DMS153 treated with DMSO at 0.1 percent for 48 hours (cell line): ENCODE data around the gene HMG20B.
"Not testable (repeated sequence)": the region's sequence is repeated elsewhere in the genome, so short reads cannot be mapped to it uniquely, and the experiment has no call there.

Experiments used
- DNase-seq: peaks from one replicate; lab custom pipeline; 2025; ENCODE audit not compliant: unreplicated experiment; lab: John Stamatoyannopoulos, UW

The HMG20B gene

GRCh38 chr19:3572855-3573161 lies at the start of gene HMG20B:
Gene HMG20B (plus strand): TSS chr19:3572944. CDS start chr19:3573310, 366 bp downstream.
- DNase-seq: no peak

GRCh38 chr19:3523361-3524077 lies 49.2 kb upstream of the HMG20B start:
- no peak for DNase-seq

GRCh38 chr19:3524078-3524842 lies 48.5 kb upstream of the HMG20B start:
- DNase-seq: no peak

GRCh38 chr19:3524904-3525451 lies 47.8 kb upstream of the HMG20B start:
- DNase-seq: no peak

- DNase-seq: no peak
These were observed 46.1 kb upstream of the HMG20B start for GRCh38 chr19:3526507-3527237.

- DNase-seq: no peak
These were observed 45.4 kb upstream of the HMG20B start for GRCh38 chr19:3527238-3527910.

DNA sequence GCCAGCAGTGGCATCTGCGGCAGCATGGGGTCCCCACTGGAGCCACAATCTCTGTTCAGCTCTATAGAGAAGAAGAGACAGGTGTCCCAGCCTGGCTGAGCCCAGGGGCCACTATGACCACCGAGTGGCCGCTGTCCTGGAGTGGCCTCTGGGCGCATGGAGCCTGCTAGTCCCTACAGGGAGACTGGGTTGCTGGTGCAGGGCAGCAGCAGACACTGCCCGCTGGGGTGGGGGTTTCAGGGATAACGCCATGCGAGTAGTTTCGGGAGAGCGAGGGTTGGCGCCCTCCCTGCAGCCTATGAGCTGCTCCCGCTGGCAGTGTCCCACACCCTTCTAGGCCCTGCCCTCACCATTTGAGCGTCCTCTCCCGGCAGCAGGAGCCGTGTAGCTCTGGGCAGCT lies 44.7 kb upstream of the HMG20B start:
- no peak for DNase-seq

DNA sequence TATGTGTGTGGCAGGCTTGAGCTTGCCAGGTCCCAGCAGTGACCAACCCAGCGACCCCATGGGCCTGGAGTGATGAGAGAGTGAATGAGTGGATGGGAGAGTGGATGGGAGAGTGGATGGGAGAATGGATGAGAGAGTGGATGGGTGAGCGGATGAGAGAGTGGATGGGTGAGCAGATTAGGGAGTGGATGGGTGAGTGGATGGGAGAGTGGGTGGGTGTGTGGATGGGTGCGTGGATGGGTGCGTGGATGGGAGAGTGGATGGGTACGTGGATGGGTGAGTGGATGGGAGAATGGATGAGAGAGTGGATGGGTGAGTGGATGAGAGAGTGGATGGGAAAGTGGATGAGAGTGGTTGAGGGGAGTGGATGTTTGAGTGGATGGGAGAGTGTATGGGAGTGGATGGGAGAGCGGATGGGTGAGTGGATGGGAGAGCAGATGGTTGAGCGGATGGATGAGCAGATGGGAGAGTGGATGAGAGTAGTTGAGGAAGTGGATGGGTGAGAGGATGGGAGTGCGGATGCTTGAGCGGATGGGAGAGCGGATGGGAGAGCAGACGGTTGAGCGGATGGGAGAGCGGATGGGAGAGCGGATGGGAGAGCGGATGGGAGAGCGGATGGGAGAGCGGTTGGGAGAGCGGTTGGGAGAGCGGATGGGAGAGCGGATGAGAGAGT lies 44.1 kb upstream of the HMG20B start:
- no peak for DNase-seq

GRCh38 chr19:3529299-3529698 lies 43.4 kb upstream of the HMG20B start:
- DNase-seq: not testable (repeated sequence)

- DNase-seq: no peak
These were observed 42.4 kb upstream of the HMG20B start for GRCh38 chr19:3530389-3530788.

DNA sequence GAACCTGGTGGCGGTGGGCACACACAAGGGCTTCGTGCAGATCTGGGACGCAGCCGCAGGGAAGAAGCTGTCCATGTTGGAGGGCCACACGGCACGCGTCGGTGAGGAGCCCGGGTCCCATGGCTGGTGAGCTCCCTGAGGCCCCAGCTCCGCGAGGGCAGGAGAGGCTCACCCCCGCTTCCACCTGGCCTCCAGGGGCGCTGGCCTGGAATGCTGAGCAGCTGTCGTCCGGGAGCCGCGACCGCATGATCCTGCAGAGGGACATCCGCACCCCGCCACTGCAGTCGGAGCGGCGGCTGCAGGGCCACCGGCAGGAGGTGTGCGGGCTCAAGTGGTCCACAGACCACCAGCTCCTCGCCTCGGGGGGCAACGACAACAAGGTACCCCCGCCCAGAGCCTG lies 41.0 kb upstream of the HMG20B start:
- no peak for DNase-seq

- no peak for DNase-seq
These were observed 40.5 kb upstream of the HMG20B start for GRCh38 chr19:3532154-3532786.

DNA sequence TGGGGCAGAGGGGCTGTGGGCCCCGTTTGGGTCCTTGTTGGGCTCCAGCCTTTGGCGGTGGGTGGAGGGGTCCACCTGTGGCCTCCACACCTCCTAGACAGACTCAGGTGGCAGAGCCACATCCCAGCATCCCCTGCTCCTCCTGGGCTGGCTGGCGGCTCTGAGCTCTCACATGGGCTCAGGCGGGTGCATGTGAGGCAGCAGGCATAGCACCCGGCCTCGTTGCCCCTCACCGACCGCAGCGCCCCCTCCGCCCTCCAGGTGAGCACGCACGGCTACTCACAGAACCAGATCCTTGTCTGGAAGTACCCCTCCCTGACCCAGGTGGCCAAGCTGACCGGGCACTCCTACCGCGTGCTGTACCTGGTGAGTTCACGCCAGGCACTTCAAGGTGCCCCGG lies 39.7 kb upstream of the HMG20B start:
- no peak for DNase-seq

DNA sequence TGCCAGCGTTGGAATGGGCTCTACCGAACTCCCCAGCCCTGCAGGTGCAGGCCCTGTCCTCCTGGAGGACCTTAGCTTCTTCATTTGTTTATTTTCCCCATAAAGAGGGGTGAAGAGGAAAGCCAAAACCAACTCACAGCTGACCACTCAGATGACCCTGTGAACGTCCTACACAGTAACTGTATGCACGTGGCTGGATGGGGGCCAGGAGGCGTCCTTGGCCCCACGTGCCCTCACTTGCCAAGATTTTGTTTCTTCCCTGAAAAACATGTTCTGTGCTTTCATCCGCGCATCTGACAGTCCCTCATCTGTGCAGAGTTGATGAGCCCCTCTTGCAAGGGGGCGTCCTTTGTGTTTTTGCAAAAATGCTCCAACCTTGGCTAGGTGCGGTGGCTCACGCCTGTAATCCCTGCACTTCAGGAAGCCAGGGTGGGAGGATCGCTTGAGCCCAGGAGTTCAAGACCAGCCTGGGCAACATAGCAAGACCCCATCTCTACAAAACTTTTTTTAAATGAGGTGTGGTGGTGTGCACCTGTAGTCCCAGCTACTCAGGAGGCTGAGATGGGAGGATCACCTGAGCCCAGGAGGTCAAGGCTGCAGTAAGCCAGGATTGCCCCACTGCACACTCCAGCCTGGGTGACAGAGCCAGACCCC lies 39.1 kb upstream of the HMG20B start:
- DNase-seq: no peak

- DNase-seq: no peak
These were observed 38.1 kb upstream of the HMG20B start for GRCh38 chr19:3534375-3535234.

DNA sequence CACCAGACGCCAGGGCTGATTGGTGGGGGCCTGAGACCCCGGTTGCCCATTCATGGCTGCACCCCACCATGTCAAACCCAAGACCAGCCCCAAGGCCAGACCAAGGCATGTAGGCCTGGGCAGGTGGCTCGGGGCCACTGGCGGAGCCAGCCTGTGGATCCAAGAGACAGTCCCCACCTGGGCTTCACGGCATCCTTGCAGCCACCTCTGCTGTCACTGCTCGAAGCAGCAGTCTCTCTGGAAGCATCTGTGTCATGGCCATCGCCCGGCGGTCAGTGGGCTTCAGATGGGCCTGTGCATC lies 37.6 kb upstream of the HMG20B start:
- no peak for DNase-seq

- DNase-seq: no peak
These were observed 37.2 kb upstream of the HMG20B start for GRCh38 chr19:3535563-3535965.

DNA sequence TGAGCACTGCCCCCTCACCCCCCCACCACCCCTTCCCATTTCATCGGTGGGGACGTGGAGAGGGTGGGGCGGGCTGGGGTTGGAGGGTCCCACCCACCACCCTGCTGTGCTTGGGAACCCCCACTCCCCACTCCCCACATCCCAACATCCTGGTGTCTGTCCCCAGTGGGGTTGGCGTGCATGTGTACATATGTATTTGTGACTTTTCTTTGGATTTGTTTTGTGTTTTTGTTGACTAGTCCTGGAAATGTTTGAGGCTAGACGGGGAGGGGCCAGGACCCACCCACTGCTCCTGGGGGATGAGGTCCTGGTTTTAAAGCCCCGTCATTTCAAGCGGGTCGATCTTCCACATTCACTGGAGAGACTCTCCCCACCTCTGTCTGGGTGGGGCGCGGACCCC lies 36.8 kb upstream of the HMG20B start:
- no peak for DNase-seq
